Mesothelial cell of epicardium (in vitro differentiated cells): ENCODE results near the gene CYB561. TPM values are rescaled to one million over a fixed set of nuclear protein-coding genes. Genes with fewer than 3 reads are reported as not detected.
A peak's percentile ranks its signal among the peaks of the same experiment; 100 is the strongest.

Experiments
- DNase-seq, 2 experiments: peaks; one replicate each; pipeline ENCODE4 v3.0.0; 2021; ENCODE audit warnings: low spot score in 2 of 2; ENCODE audit not compliant: unreplicated experiment in 2 of 2
- H3K27ac Mint-ChIP-seq: 2 replicates; pipeline ENCODE4 v1.8.0; 2021; ENCODE audit warnings: mixed read lengths
- H3K27me3 Mint-ChIP-seq: 2 replicates; pipeline ENCODE4 v1.8.0; 2021; ENCODE audit warnings: low read depth, mixed read lengths
- H3K36me3 Mint-ChIP-seq: 2 replicates; pipeline ENCODE4 v1.8.0; 2021; ENCODE audit warnings: mixed read lengths
- H3K4me1 Mint-ChIP-seq: 2 replicates; pipeline ENCODE4 v1.8.0; 2021; ENCODE audit warnings: mixed read lengths
- H3K4me3 Mint-ChIP-seq: 2 replicates; pipeline ENCODE4 v1.8.0; 2021; ENCODE audit warnings: mild to moderate bottlenecking, moderate library complexity, mixed read lengths
- H3K9me3 Mint-ChIP-seq: 2 replicates; pipeline ENCODE4 v1.8.0; 2021; ENCODE audit warnings: mixed read lengths
- CTCF ChIP-seq: fragments of 200-600 bp; sonication (generic); IDR thresholded peaks from one replicate; pipeline ENCODE4 v1.5.0; 2021; ENCODE audit warnings: antibody characterized with exemption; ENCODE audit not compliant: unreplicated experiment
- total RNA-seq: library from RNA; stranded (reverse); gene quantifications from 3 replicates; pipeline ENCODE4 v1.2.1, GENCODE V29; 2021

The CYB561 gene
- total RNA-seq, 1 donor from 2014 or later: 21.5 TPM

- no peak for TF ChIP-seq CTCF
- DNase-seq: peak in 1 of 2 experiments; percentile 49
- Mint-ChIP-seq H3K27ac (peak overlapping the region; percentile 75), H3K36me3 (no peaks in the 10 kb centered on the region), H3K4me3 (peak overlapping the region; percentile 70), H3K9me3 (no peaks in the 10 kb centered on the region), H3K4me1 (peaks cover 21% of the 10 kb centered on the region), H3K27me3 (peaks cover 5% of the 10 kb centered on the region)
These were observed 544 bp downstream of the CYB561 start for GRCh38 chr17:63445571-63445953.

GRCh38 chr17:63445065-63445464, 1.0 kb downstream of the CYB561 start:
- Mint-ChIP-seq H3K27me3 (peaks cover 4% of the 10 kb centered on the region), H3K9me3 (no peaks in the 10 kb centered on the region), H3K36me3 (no peaks in the 10 kb centered on the region), H3K27ac (peak overlapping the region; percentile 75), H3K4me3 (peak overlapping the region; percentile 70), H3K4me1 (peaks cover 17% of the 10 kb centered on the region)
- no peak for TF ChIP-seq CTCF
- no peak for DNase-seq

- Mint-ChIP-seq H3K4me3 (peak overlapping the region; percentile 70), H3K4me1 (peaks cover 17% of the 10 kb centered on the region), H3K27ac (no peak overlapping the region), H3K27me3 (peaks cover 2% of the 10 kb centered on the region), H3K36me3 (no peaks in the 10 kb centered on the region), H3K9me3 (no peaks in the 10 kb centered on the region)
- no peak for TF ChIP-seq CTCF
- DNase-seq: no peak
These were observed 1.6 kb downstream of the CYB561 start for GRCh38 chr17:63444457-63444856.

GRCh38 chr17:63443053-63443452, 3.1 kb downstream of the CYB561 start:
- Mint-ChIP-seq H3K4me1 (peaks cover 13% of the 10 kb centered on the region), H3K27me3 (peaks cover 2% of the 10 kb centered on the region), H3K27ac (no peak overlapping the region), H3K4me3 (no peak overlapping the region), H3K36me3 (no peaks in the 10 kb centered on the region), H3K9me3 (no peaks in the 10 kb centered on the region)
- no peak for DNase-seq
- TF ChIP-seq CTCF: no peak

- DNase-seq: no peak
- no peak for TF ChIP-seq CTCF
- H3K9me3 Mint-ChIP-seq: no peaks in the 10 kb centered on the region
- H3K36me3 Mint-ChIP-seq: no peaks in the 10 kb centered on the region
- H3K27ac Mint-ChIP-seq: no peak overlapping the region
- peaks cover 2% of the 10 kb centered on the region for H3K27me3 Mint-ChIP-seq
- H3K4me3 Mint-ChIP-seq: no peak overlapping the region
- H3K4me1 Mint-ChIP-seq: peaks cover 12% of the 10 kb centered on the region
These were observed 3.5 kb downstream of the CYB561 start for GRCh38 chr17:63442549-63443035.

- H3K36me3 Mint-ChIP-seq: no peaks in the 10 kb centered on the region
- TF ChIP-seq CTCF: no peak
- no peak for DNase-seq
- no peak overlapping the region for H3K27ac Mint-ChIP-seq
- peaks cover 7% of the 10 kb centered on the region for H3K4me1 Mint-ChIP-seq
- no peaks in the 10 kb centered on the region for H3K9me3 Mint-ChIP-seq
- H3K27me3 Mint-ChIP-seq: peaks cover 2% of the 10 kb centered on the region
- H3K4me3 Mint-ChIP-seq: no peak overlapping the region
These were observed 4.0 kb downstream of the CYB561 start for GRCh38 chr17:63442074-63442473.
